Muscle layer of duodenum (tissue), 2 donors: ENCODE data around the gene RAET1L.
"Not testable (repeated sequence)": the region's sequence is repeated elsewhere in the genome, so short reads cannot be mapped to it uniquely, and the experiment has no call there.

ENCODE experiments used
- H3K27ac ChIP-seq: one replicate; pipeline ENCODE4 v1.7.0; 2013; ENCODE audit warnings: mild to moderate bottlenecking, low read length
- H3K27me3 ChIP-seq: one replicate; pipeline ENCODE4 v1.7.0; 2013; ENCODE audit warnings: low read depth, mild to moderate bottlenecking, control low read depth, low read length
- H3K36me3 ChIP-seq, 2 donors: one replicate each; pipeline ENCODE4 v1.7.0; 2013; ENCODE audit warnings: low read length in 2 of 2, control low read depth in 1 of 2, mild to moderate bottlenecking in 1 of 2; ENCODE audit not compliant: insufficient read depth in 2 of 2, control insufficient read depth in 1 of 2
- H3K4me1 ChIP-seq, 2 donors: one replicate each; pipeline ENCODE4 v1.7.0; 2013; ENCODE audit warnings: low read length in 2 of 2, mild to moderate bottlenecking in 2 of 2, control low read depth in 1 of 2, moderate library complexity in 1 of 2; ENCODE audit not compliant: insufficient read depth in 2 of 2, control insufficient read depth in 1 of 2
- H3K4me3 ChIP-seq, 2 donors: one replicate each; pipeline ENCODE4 v1.7.0; 2013; ENCODE audit warnings: low read length in 2 of 2, low read depth in 1 of 2, mild to moderate bottlenecking in 1 of 2
- H3K9me3 ChIP-seq, 2 donors: one replicate each; pipeline ENCODE4 v1.7.0; 2013; ENCODE audit warnings: low read length in 2 of 2, control low read depth in 1 of 2, mild to moderate bottlenecking in 1 of 2; ENCODE audit not compliant: control insufficient read depth in 1 of 2
- donor health status: healthy.

RAET1L gene

DNA sequence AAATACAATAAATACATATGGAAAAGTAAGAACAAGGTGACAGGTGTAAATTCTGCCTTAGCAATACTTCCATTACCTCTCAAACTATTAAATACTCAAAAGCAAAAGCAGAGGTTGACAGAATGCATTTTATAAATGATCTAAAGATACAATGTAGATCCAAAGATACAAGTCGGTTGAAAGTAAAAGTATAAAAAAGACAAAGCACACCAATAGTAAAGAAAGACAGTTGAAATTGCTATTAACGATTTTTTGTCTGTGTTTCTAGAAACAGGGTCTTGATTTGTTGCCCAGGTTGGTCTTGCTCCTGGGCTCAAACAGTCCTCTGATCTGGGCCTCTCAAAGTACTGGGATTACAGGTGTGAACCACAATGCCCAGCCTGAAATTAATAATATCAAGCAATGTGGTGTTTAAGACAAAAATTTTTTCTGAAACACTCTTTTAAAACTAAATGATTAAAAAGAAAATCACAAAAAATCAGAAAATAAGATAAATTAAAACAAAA, 37.7 kb downstream of the RAET1L start:
- no peak overlapping the region for H3K4me3 ChIP-seq
- H3K9me3 ChIP-seq = peaks cover 7 to 15% of the 10 kb centered on the region in 2 donors
- H3K36me3 ChIP-seq = no peaks in the 10 kb centered on the region
- no peak overlapping the region for H3K27ac ChIP-seq
- peaks cover 82% of the 10 kb centered on the region for H3K27me3 ChIP-seq
- H3K4me1 ChIP-seq = peaks cover 0 to 19% of the 10 kb centered on the region in 2 donors

DNA sequence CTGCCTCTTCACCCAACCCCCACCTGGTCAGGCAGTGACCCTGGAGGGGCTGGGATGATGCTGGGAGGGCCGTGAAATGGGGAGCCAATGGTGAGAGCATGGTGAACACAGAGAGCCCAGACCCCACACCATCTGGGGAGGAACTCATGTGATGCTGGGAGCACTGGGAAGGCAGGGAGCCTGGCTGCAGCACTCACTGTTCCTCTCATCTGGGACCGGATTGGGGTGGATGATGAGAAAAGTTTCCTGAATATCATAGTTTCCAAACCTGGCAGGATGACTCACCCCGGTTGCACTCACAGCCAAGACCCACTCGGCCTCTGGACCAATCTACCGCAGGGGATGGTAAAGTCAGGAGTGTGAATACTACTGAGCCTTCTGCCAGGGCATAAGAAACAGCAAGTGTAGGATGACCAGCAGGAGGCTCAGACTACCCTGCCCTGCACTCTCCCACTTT, 39.8 kb downstream of the RAET1L start:
- Histone ChIP-seq H3K4me1 (peaks cover 0 to 9% of the 10 kb centered on the region in 2 donors), H3K9me3 (peaks cover 7 to 15% of the 10 kb centered on the region in 2 donors), H3K36me3 (no peaks in the 10 kb centered on the region), H3K4me3 (no peak overlapping the region), H3K27me3 (peaks cover 77% of the 10 kb centered on the region), H3K27ac (no peak overlapping the region)

DNA sequence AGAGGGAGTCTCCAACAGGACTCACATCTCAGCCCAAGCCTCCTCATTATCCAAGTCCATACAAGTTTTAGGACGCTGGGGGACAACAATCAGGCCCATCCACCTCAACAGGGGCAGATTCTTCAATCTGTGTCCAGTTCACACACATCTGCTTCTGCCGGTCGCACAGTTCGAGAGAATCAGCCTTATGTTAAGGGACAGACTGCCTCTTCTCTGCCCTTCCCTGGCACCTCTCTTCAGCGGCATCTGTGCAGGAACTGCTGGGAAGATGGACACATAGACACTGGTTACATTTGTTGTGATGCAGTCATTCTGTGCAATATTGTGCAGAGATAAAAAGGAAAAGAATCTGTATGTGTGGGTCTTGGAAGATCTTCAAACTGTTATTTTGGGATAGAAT, 40.6 kb downstream of the RAET1L start:
- no peaks in the 10 kb centered on the region for H3K36me3 ChIP-seq
- H3K27me3 ChIP-seq = peaks cover 70% of the 10 kb centered on the region
- peaks cover 7 to 15% of the 10 kb centered on the region in 2 donors for H3K9me3 ChIP-seq
- peaks cover 0 to 2% of the 10 kb centered on the region in 2 donors for H3K4me1 ChIP-seq
- H3K27ac ChIP-seq = no peak overlapping the region
- H3K4me3 ChIP-seq = no peak overlapping the region

DNA sequence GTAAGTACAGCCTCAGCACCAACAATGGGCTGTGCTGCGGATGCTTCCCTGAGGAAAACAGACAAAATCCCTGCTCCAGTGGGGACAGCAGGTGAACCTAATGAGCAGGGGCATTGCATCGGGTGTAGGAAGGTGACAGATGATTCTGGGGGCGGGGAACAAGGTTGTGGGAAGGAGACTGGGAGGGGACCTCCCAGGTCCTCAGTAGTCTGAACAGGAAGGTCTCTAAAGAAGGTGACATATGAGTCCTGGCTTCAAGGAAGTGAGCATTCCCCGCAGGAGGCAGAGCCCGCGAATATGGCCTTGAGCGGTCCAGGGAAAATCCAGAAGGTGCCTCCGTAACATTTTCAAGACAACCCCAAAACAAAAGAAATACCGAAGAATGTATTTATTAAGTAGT, 42.2 kb downstream of the RAET1L start:
- Histone ChIP-seq H3K9me3 (peaks cover 5 to 7% of the 10 kb centered on the region in 2 donors), H3K4me1 (no peaks in the 10 kb centered on the region), H3K36me3 (no peaks in the 10 kb centered on the region), H3K27me3 (peaks cover 54% of the 10 kb centered on the region), H3K4me3 (no peak overlapping the region), H3K27ac (no peak overlapping the region)

DNA sequence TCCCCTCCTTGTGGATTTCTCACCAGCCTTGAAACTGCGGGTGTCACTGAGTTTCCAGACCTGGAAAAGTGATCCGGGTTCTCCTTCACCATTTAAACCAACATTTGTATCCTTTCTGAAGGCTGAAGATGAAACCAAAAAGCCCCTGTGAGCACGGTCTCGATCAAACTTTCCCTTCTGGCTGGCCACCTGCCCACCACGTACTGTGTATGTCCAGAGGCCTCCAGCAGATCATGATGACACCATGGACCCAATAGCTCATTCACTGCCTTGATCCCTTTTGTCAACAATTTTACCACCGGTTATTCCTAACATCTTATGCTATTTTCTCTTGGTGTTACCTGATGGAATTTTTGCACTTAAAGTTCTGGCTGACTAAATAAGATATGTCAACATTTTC, 46.0 kb downstream of the RAET1L start:
- Histone ChIP-seq H3K27ac (no peak overlapping the region), H3K36me3 (no peaks in the 10 kb centered on the region), H3K27me3 (peaks cover 31% of the 10 kb centered on the region), H3K9me3 (no peaks in the 10 kb centered on the region), H3K4me3 (no peak overlapping the region), H3K4me1 (no peaks in the 10 kb centered on the region)

DNA sequence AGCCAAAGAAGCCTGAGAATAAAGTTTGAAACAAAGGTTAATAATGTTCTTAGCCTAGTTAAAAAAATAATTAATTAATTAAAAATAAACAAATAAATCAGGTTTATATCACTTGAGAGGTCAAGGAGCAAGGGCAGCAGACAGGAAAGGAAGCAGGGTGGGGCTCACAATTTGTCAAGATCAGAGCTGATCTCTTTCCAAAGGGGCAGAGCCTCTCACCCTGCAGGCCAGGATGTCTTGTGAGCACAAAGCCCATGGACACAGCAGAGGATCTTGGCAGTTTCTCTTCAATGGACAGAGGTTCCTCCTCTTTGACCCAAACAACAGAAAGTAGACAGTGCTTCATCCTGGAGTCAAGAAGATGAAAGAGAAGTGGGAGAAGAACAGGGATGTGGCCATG, 46.7 kb downstream of the RAET1L start:
- H3K4me1 ChIP-seq = no peaks in the 10 kb centered on the region
- no peaks in the 10 kb centered on the region for H3K9me3 ChIP-seq
- no peaks in the 10 kb centered on the region for H3K36me3 ChIP-seq
- H3K4me3 ChIP-seq = no peak overlapping the region
- peaks cover 34% of the 10 kb centered on the region for H3K27me3 ChIP-seq
- H3K27ac ChIP-seq = no peak overlapping the region

DNA sequence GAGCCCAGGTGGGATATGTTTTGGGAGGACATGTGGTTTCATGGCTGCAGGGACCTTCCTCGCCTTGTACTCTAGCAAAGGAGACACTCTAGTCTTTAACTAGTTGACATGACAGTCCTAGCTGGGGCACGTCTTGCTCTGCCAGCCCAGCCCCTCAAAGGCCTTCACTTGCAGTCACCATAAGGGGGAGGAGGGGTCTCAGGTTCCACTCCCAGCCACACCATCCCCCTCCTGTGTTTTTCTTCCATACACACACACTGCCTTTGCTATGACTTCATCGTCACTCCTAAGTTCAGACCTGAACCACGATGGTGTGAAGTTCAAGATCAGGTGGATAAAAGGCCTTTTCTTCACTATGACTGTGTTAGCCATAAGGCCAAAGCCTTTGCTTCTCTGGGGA, 48.1 kb downstream of the RAET1L start:
- Histone ChIP-seq H3K36me3 (no peaks in the 10 kb centered on the region), H3K4me3 (no peak overlapping the region), H3K9me3 (no peaks in the 10 kb centered on the region), H3K27me3 (peaks cover 23% of the 10 kb centered on the region), H3K27ac (no peak overlapping the region), H3K4me1 (no peaks in the 10 kb centered on the region)

DNA sequence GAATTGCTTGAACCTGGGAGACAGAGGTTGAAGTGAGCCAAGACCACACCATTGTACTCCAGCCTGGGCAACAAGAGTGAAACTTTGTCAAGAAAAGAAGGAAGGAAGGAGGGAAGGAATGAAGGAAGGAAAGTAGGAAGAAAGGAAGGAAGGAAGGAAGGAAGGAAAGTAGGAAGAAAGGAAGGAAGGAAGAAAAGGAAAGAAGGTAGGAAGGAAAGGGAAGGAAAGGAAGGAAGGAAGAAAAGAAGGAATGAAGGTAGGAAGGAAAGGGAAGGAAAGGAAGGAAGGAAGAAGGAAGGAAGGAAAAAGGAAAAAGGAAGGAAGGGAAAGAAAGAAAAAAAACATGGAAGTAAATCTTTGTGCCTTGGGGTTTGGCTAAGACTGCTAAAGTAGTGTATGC, 49.9 kb downstream of the RAET1L start:
- H3K27ac ChIP-seq = no peak overlapping the region
- H3K4me3 ChIP-seq = no peak overlapping the region
- H3K9me3 ChIP-seq = no peaks in the 10 kb centered on the region
- peaks cover 12% of the 10 kb centered on the region for H3K27me3 ChIP-seq
- no peaks in the 10 kb centered on the region for H3K4me1 ChIP-seq
- H3K36me3 ChIP-seq = no peaks in the 10 kb centered on the region

DNA sequence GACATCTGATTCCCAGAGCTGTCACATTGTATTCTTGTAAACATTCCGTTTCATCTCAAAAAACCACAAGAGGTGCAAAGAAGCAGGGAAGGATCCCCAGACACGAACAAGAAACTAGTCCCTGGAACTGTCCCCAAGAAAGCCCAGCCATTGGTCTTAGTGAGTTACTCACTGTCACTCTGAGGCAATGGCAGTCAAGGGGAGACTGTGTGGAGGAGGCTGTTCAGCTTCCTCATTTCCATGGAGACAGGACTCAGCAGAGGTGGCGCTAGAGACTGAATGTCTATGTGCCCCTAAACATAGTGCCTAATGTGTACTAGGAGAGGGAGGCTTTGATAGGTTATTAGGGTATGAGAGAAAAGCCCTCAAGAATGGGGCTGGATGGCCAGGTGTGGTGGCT, 50.5 kb downstream of the RAET1L start:
- Histone ChIP-seq H3K4me1 (no peaks in the 10 kb centered on the region), H3K27me3 (peaks cover 12% of the 10 kb centered on the region), H3K9me3 (no peaks in the 10 kb centered on the region), H3K27ac (no peak overlapping the region), H3K36me3 (no peaks in the 10 kb centered on the region), H3K4me3 (no peak overlapping the region)

DNA sequence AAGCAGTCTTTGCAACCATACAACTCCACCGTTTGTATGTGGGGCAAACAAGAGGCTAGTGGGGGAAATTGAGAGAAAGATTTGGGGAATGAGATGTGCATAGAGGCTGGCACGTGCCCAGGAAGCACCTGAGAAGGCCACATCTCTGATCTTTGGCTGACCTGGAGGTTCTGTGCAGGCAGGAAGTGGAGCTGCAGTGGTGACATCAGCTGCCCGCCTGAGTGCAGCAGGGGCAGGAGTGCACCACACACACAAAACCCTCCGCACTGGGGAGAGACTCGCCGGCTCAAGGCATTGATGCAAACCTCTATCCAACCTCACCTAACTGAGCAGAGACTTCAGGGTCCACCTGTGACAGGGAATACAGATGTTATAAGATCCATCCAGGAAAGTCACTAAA, 50.9 kb downstream of the RAET1L start:
- peaks cover 12% of the 10 kb centered on the region for H3K27me3 ChIP-seq
- not testable (repeated sequence) for H3K4me1 ChIP-seq, H3K9me3 ChIP-seq, H3K36me3 ChIP-seq, H3K27ac ChIP-seq, H3K4me3 ChIP-seq

DNA sequence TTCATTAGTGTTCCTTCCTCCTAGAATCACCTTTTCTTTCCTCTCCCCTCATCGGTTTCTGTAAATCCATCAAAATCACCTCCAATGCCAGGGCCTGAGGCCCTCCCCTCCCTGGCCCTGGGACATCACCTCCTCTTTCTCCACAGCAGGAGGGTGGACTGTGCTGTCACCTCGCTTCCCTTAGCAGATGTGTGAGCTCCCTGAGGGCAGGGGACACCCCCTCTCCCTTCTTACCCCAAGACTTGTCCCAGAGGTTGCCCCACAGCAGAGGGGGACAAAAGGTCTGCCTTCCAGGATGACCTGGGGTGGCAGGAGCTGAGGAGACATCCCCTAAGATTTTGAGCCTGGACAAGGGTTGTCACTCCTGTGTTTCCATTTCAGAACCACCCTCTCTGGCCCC, 55.7 kb downstream of the RAET1L start:
- peaks cover 19% of the 10 kb centered on the region for H3K27me3 ChIP-seq
- H3K4me3 ChIP-seq = no peak overlapping the region
- no peaks in the 10 kb centered on the region for H3K9me3 ChIP-seq
- H3K36me3 ChIP-seq = no peaks in the 10 kb centered on the region
- no peak overlapping the region for H3K27ac ChIP-seq
- peaks cover 0 to 11% of the 10 kb centered on the region in 2 donors for H3K4me1 ChIP-seq

DNA sequence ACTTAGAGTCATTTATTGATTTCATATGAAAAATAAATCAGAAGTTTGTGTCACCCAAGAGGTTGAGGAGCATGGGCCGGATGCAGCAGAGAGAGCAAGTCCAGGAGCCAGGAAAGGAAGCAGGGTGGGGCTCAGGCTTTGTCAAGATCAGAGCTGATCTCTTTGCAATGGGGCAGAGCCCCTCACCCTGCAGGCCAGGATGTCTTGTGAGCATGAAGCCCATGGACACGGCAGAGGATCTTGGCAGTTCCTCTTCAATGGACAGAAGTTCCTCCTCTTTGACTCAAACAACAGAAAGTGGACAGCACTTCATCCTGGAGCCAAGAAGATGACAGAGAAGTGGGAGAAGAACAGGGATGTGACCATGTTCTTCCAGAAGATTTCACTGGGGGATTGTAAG, 56.4 kb downstream of the RAET1L start:
- not testable (repeated sequence) for H3K4me3 ChIP-seq, H3K36me3 ChIP-seq, H3K9me3 ChIP-seq, H3K27ac ChIP-seq
- Histone ChIP-seq H3K27me3 (peaks cover 20% of the 10 kb centered on the region), H3K4me1 (peaks cover 0 to 18% of the 10 kb centered on the region in 2 donors)
